HEK293T (cell line): ENCODE measurements around the gene GTF2IRD1.

Experiments
- CTCF ChIA-PET: fragments of 350-600 bp; formaldehyde crosslinking; extraction: SDS; loops from one replicate; lab custom pipeline; 2021; ENCODE audit warnings: antibody characterized with exemption, inconsistent platforms; lab: Yijun Ruan, JAX
- POLR2A ChIA-PET: fragments of 350-600 bp; formaldehyde crosslinking; extraction: SDS; loops from one replicate; lab custom pipeline; 2020; ENCODE audit warnings: antibody characterized with exemption, inconsistent platforms; lab: Yijun Ruan, JAX
- DNase-seq: peaks from one replicate; pipeline ENCODE4 v3.0.0; 2012; ENCODE audit warnings: mixed read lengths; ENCODE audit errors: extremely low spot score
- ARNT ChIP-seq: fragments of 450-650 bp; IDR thresholded peaks from 2 replicates; pipeline ENCODE4 v1.6.1; 2017; ENCODE audit warnings: mild to moderate bottlenecking
- BHLHE40 ChIP-seq: fragments of 450-650 bp; IDR thresholded peaks from 2 replicates; pipeline ENCODE4 v1.6.1; 2016; ENCODE audit warnings: mild to moderate bottlenecking, moderate library complexity, borderline replicate concordance
- CTBP1 ChIP-seq: fragments of 450-650 bp; IDR thresholded peaks from 2 replicates; pipeline ENCODE4 v1.6.1; 2016; ENCODE audit warnings: borderline replicate concordance
- ELF4 ChIP-seq: fragments of 450-650 bp; IDR thresholded peaks from 2 replicates; pipeline ENCODE4 v1.6.1; 2017; ENCODE audit warnings: antibody characterized with exemption
- FOXA1 ChIP-seq: fragments of 450-650 bp; IDR thresholded peaks from 2 replicates; pipeline ENCODE4 v1.6.1; 2016; ENCODE audit warnings: mild to moderate bottlenecking
- FOXK2 ChIP-seq: fragments of 450-650 bp; IDR thresholded peaks from 2 replicates; pipeline ENCODE4 v1.6.1; 2016; ENCODE audit warnings: mild to moderate bottlenecking
- FOXM1 ChIP-seq: fragments of 450-650 bp; IDR thresholded peaks from 2 replicates; pipeline ENCODE4 v1.6.1; 2017; ENCODE audit warnings: mild to moderate bottlenecking, borderline replicate concordance
- HDGF ChIP-seq: fragments of 450-650 bp; IDR thresholded peaks from 2 replicates; pipeline ENCODE4 v1.6.1; 2017; ENCODE audit warnings: antibody characterized with exemption, borderline replicate concordance
- L3MBTL2 ChIP-seq: fragments of 450-650 bp; conservative IDR thresholded peaks from 2 replicates; pipeline ENCODE4 v1.6.1; 2016; ENCODE audit warnings: mild to moderate bottlenecking
- LEF1 ChIP-seq: fragments of 450-650 bp; IDR thresholded peaks from 2 replicates; pipeline ENCODE4 v1.6.1; 2017; ENCODE audit warnings: mild to moderate bottlenecking, borderline replicate concordance
- NFRKB ChIP-seq: fragments of 450-650 bp; IDR thresholded peaks from 2 replicates; pipeline ENCODE4 v1.6.1; 2016; ENCODE audit warnings: mild to moderate bottlenecking, moderate library complexity
- SP1 ChIP-seq: fragments of 450-650 bp; IDR thresholded peaks from 2 replicates; pipeline ENCODE4 v1.6.1; 2017
- SUZ12 ChIP-seq: fragments of 450-650 bp; IDR thresholded peaks from 2 replicates; pipeline ENCODE4 v1.6.1; 2016; ENCODE audit warnings: mild to moderate bottlenecking
- TARDBP ChIP-seq: fragments of 450-650 bp; IDR thresholded peaks from 2 replicates; pipeline ENCODE4 v1.6.1; 2016
- ZNF384 ChIP-seq: fragments of 450-650 bp; IDR thresholded peaks from 2 replicates; pipeline ENCODE4 v1.6.1; 2016
- TF ChIP-seq, protein P1 (sequence below): fragments of 450-650 bp; IDR thresholded peaks from 2 replicates; pipeline ENCODE4 v1.6.1; 2016

The GTF2IRD1 gene, protein sequence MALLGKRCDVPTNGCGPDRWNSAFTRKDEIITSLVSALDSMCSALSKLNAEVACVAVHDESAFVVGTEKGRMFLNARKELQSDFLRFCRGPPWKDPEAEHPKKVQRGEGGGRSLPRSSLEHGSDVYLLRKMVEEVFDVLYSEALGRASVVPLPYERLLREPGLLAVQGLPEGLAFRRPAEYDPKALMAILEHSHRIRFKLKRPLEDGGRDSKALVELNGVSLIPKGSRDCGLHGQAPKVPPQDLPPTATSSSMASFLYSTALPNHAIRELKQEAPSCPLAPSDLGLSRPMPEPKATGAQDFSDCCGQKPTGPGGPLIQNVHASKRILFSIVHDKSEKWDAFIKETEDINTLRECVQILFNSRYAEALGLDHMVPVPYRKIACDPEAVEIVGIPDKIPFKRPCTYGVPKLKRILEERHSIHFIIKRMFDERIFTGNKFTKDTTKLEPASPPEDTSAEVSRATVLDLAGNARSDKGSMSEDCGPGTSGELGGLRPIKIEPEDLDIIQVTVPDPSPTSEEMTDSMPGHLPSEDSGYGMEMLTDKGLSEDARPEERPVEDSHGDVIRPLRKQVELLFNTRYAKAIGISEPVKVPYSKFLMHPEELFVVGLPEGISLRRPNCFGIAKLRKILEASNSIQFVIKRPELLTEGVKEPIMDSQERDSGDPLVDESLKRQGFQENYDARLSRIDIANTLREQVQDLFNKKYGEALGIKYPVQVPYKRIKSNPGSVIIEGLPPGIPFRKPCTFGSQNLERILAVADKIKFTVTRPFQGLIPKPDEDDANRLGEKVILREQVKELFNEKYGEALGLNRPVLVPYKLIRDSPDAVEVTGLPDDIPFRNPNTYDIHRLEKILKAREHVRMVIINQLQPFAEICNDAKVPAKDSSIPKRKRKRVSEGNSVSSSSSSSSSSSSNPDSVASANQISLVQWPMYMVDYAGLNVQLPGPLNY

DNA sequence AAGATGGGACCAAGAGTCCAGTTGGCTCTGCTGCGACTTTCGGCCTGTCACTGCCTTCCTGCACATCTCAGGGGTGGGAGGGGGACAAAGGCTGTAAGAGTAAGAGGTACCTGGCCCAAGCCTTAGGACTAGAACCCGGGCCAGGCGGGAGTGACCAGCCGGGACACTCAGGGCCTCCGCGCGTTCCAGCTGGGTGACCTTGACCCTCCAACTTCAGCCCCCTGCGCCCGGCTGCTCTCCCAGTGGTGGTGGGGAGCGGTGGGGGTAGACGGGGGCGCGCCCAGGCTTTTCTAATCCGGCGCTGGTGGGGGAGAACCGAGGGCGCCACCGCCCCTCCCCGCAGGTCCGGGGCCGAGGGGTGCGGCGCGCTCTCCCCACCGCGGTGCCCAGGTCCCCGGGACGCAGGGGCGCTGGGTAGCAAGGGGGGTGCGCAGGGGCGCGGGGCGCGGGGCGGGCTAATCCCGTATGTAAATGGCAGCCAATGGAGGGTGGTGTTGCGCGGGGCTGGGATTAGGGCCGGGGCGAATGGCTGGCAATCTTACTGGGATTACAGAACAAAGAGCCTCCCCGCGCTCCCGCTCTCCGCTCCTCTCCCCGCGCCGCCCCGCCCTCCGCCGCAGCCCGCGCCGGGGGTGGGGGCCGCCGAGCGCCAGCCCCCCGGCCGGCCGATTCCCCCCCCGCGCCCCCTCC lies at the start of gene GTF2IRD1:
GTF2IRD1 (plus strand) TSS at position 585 of the 690 bp plus-strand sequence. CDS start 54,175 bp downstream, outside the sequence.
- ChIA-PET CTCF (interaction anchor here (0.6 kb wide), 1 partner anchor 241 kb away, joined by 4 read pairs; no protein-coding TSS in a partner anchor), POLR2A (no interaction called here)
- TF ChIP-seq, protein P1, sequence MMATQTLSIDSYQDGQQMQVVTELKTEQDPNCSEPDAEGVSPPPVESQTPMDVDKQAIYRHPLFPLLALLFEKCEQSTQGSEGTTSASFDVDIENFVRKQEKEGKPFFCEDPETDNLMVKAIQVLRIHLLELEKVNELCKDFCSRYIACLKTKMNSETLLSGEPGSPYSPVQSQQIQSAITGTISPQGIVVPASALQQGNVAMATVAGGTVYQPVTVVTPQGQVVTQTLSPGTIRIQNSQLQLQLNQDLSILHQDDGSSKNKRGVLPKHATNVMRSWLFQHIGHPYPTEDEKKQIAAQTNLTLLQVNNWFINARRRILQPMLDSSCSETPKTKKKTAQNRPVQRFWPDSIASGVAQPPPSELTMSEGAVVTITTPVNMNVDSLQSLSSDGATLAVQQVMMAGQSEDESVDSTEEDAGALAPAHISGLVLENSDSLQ: no peak
- TF ChIP-seq CTBP1: no peak
- TF ChIP-seq FOXK2: no peak
- no peak for TF ChIP-seq ELF4
- no peak for TF ChIP-seq LEF1
- DNase-seq: peak; percentile 87

DNA sequence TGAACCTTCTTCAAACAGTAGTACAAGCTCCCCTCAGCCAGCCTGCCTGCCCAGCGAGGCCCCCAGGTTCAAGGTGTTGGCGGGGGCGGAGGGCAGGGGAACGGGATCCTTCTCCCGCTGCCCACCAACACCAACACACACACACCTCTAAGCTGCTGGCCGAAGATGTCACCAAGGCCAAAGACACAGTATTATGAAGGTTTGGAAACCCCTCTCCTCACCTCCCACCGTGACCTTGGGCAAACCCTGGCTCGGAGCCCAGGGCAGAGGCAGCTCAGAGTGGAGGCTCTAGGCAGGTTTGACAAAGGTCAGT lies 49.4 kb upstream of the GTF2IRD1 start:
- CTCF ChIA-PET: interaction anchor here (0.7 to 1.1 kb wide), 2 partner anchors 124 to 198 kb away, joined by 3 read pairs; no protein-coding TSS in a partner anchor
- TF ChIP-seq CTBP1 (no peak), HDGF (no peak), FOXM1 (no peak), TARDBP (no peak), NFRKB (no peak), SUZ12 (no peak), LEF1 (no peak), FOXA1 (no peak), ARNT (no peak), ZNF384 (no peak), ELF4 (no peak), SP1 (no peak), L3MBTL2 (no peak), BHLHE40 (no peak), FOXK2 (no peak)
- TF ChIP-seq, protein P1: no peak

DNA sequence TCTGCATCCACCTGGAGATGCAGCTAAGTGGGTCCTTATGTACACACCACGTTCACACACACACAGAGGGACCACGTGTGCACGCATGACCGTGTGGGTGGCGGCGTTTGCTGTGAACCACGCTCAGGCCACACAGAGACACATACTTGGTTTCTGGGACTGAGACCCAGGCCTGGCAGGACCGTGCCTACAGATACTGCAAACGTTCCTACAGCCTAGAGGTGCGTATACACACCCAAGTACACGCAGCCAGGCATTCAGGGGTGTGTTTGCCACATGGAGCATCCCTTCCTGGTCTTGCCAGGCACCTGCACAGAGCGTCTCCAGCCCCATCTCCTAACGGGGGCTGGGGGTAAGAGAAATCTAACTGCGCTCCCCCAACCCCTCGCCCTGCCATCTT lies 49.0 kb upstream of the GTF2IRD1 start:
- ChIA-PET POLR2A (no interaction called here), CTCF (interaction anchor here (0.7 to 1.1 kb wide), 3 partner anchors 124 to 198 kb away, joined by 3 read pairs; no protein-coding TSS in a partner anchor)
- no peak for DNase-seq
- TF ChIP-seq CTBP1: no peak
- no peak for TF ChIP-seq SP1
- no peak for TF ChIP-seq FOXK2
- no peak for TF ChIP-seq NFRKB
- no peak for TF ChIP-seq FOXA1
- no peak for TF ChIP-seq LEF1
- no peak for TF ChIP-seq HDGF
- no peak for TF ChIP-seq FOXM1
- TF ChIP-seq, protein P1: no peak
- TF ChIP-seq ELF4: no peak
- no peak for TF ChIP-seq TARDBP
- no peak for TF ChIP-seq ZNF384
- no peak for TF ChIP-seq ARNT
- TF ChIP-seq BHLHE40: no peak
- TF ChIP-seq L3MBTL2: no peak
- no peak for TF ChIP-seq SUZ12

More for the DNA sequence above, 49.4 kb upstream of the GTF2IRD1 start:
- POLR2A ChIA-PET: no interaction called here
- no peak for DNase-seq

DNA sequence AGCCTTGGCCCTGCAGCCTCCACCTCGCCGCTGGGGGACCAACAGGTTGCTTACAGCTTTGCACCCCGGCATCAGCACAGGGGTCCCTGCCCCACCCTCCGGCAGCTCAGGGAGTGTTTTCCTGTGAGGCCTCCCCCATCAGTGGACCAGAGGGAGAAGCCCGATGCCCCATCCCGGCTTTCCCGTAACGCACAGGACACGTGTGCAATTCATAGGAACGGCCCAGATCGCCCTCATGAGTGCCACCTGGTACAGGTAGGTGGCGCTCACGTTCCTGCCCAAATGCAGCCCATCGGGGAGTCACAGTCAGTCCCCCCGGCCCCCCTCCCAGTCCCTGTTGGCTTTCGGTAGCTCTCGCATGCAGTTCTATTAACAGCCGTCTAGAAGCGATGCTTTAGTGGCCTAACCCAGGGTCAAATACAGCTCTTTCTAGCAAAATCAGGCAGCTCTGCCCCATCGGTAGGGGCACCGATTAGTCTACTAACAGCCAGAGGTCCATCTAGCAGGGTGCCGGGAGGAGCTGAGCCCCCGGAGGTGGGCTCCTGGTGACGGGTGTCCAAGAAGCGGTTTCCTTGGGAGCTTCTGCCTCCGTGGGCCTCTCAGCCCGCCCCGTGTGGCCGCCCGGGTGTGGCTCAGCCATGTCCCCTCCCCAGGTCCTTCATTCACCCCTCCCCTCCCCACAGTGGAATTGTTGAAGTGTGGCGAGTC lies 48.4 kb upstream of the GTF2IRD1 start:
- ChIA-PET CTCF (interaction anchor here (0.6 to 1.1 kb wide), 3 partner anchors 130 to 199 kb away, joined by 3 read pairs; no protein-coding TSS in a partner anchor), POLR2A (no interaction called here)
- TF ChIP-seq CTBP1 (no peak), FOXA1 (no peak), L3MBTL2 (no peak), ARNT (no peak), NFRKB (no peak), TARDBP (no peak), BHLHE40 (no peak), LEF1 (no peak), SUZ12 (no peak), HDGF (no peak), FOXM1 (no peak), FOXK2 (no peak), SP1 (no peak), ZNF384 (no peak), ELF4 (no peak)
- TF ChIP-seq, protein P1: no peak
- peak; percentile 61 for DNase-seq
